OCI-M2 (cell line): Measurements from ENCODE around the gene PARK7.

Source experiments
- DNase-seq: peaks from one replicate; lab custom pipeline; 2025; ENCODE audit not compliant: unreplicated experiment; lab: John Stamatoyannopoulos, UW

PARK7 gene

GRCh38 chr1:8021676-8022266 lies 60.3 kb downstream of the PARK7 start:
- DNase-seq = no peak

GRCh38 chr1:8022395-8023286 lies 61.1 kb downstream of the PARK7 start:
- no peak for DNase-seq

GRCh38 chr1:8023287-8023994 lies 61.9 kb downstream of the PARK7 start:
- no peak for DNase-seq

- no peak for DNase-seq
Observed at GRCh38 chr1:8023995-8024313, 62.4 kb downstream of the PARK7 start.

- no peak for DNase-seq
Observed at GRCh38 chr1:8024329-8024728, 62.8 kb downstream of the PARK7 start.

- no peak for DNase-seq
Observed at GRCh38 chr1:8025061-8025670, 63.7 kb downstream of the PARK7 start.

- no peak for DNase-seq
Observed at GRCh38 chr1:8025671-8026144, 64.2 kb downstream of the PARK7 start.

- DNase-seq = peak; percentile 34
Observed at GRCh38 chr1:8026153-8026975, 64.9 kb downstream of the PARK7 start, which contains the start of gene ERRFI1. Gene ERRFI1 (minus strand): TSS chr1:8026309. CDS start chr1:8015619, 10,690 bp downstream.

GRCh38 chr1:8026976-8027747 lies 65.7 kb downstream of the PARK7 start:
- DNase-seq = no peak

GRCh38 chr1:8027748-8028570 lies 66.4 kb downstream of the PARK7 start:
- no peak for DNase-seq

- no peak for DNase-seq
Observed at GRCh38 chr1:8028571-8028910, 67.0 kb downstream of the PARK7 start.

- DNase-seq = no peak
Observed at GRCh38 chr1:8031176-8031785, 69.8 kb downstream of the PARK7 start.

- no peak for DNase-seq
Observed at GRCh38 chr1:8032366-8032910, 70.9 kb downstream of the PARK7 start.

- no peak for DNase-seq
Observed at GRCh38 chr1:8033322-8033721, 71.8 kb downstream of the PARK7 start.
